Spleen (tissue), 11 donors: ENCODE results near the gene TMX4. TPM values are rescaled to one million over a fixed set of nuclear protein-coding genes. Genes with fewer than 3 reads are reported as not detected.

Experiments
- DNase-seq: peaks from one replicate; pipeline ENCODE4 v3.0.0-alpha.2; 2020
- H3K27ac ChIP-seq, 8 donors: fragments of 200-600 bp; sonication (generic) in 7 of 8; 1 replicate in 4 of 8; 2 replicates in 4 of 8; pipeline versions ENCODE4 v1.5.0 to v1.8.0; 2016 to 2021; ENCODE audit warnings: inconsistent platforms in 4 of 8, mild to moderate bottlenecking in 4 of 8, moderate library complexity in 1 of 8
- H3K27me3 ChIP-seq, 7 donors: fragments of 200-600 bp; sonication (generic) in 6 of 7; replicated peaks in 1 of 7; 1 replicate in 4 of 7; 2 replicates in 3 of 7; pipeline versions ENCODE4 v1.5.0 to v1.8.0; 2016 to 2021; ENCODE audit warnings: inconsistent platforms in 3 of 7, mild to moderate bottlenecking in 1 of 7
- H3K36me3 ChIP-seq, 6 donors: fragments of 200-600 bp; sonication (generic) in 5 of 6; 1 replicate in 4 of 6; 2 replicates in 2 of 6; pipeline versions ENCODE4 v1.5.0 to v1.8.0; 2016 to 2021; ENCODE audit warnings: inconsistent platforms in 2 of 6
- H3K4me1 ChIP-seq, 6 donors: fragments of 200-600 bp; sonication (generic) in 5 of 6; 1 replicate in 3 of 6; 2 replicates in 3 of 6; pipeline versions ENCODE4 v1.5.0 to v1.8.0; 2016 to 2021; ENCODE audit warnings: inconsistent platforms in 3 of 6
- H3K4me3 ChIP-seq, 8 donors: fragments of 200-600 bp; sonication (generic) in 7 of 8; 1 replicate in 4 of 8; 2 replicates in 4 of 8; pipeline versions ENCODE4 v1.5.0 to v1.8.0; 2016 to 2021; ENCODE audit warnings: inconsistent platforms in 4 of 8, mild to moderate bottlenecking in 4 of 8, moderate library complexity in 2 of 8
- H3K9me3 ChIP-seq, 8 donors: fragments of 200-600 bp; sonication (generic) in 7 of 8; 1 replicate in 4 of 8; 2 replicates in 4 of 8; pipeline versions ENCODE4 v1.5.0 to v1.8.0; 2016 to 2021; ENCODE audit warnings: inconsistent platforms in 4 of 8
- POLR2A ChIP-seq, 3 donors: fragments of 450-650 bp; IDR thresholded peaks; one replicate each; pipeline ENCODE4 v1.5.1; 2017; ENCODE audit warnings: antibody characterized with exemption in 3 of 3, mild to moderate bottlenecking in 1 of 3
- POLR2AphosphoS5 ChIP-seq, 3 donors: sonication (generic); formaldehyde crosslinking; IDR thresholded peaks; one replicate each; pipeline ENCODE4 v1.5.1; 2017; ENCODE audit warnings: antibody characterized with exemption in 3 of 3
- WGBS, 5 donors: extraction: QIAGEN DNeasy Blood & Tissue Kit in 3 of 5; methylation state at CpG; one replicate each; pipeline versions ENCODE4 v1.1.5 to v1.1.7; 2013 to 2018; 5-methylcytosine and 5-hydroxymethylcytosine counted together
- intact Hi-C: fragments of 100-400 bp; cut with DNase I; formaldehyde crosslinking; loops from one replicate; pipeline ENCODE4 v1.15.0; 2023; ENCODE audit warnings: low total_unique reads
- polyA plus RNA-seq, 3 donors: library from polyadenylated mRNA; stranded (reverse); fragments of 200-250 nt; gene quantifications; one replicate each; pipeline ENCODE4 v1.2.1, GENCODE V29; 2013
- total RNA-seq, 7 donors: library from RNA; depleted of rRNA in 3 of 7; stranded (reverse); fragments of >200 nt in 3 of 7; fragmentation: NEBNext Ultra II Directional in 4 of 7; extraction: Animal tissue kit (Norgen Biotek cat#: 25700) in 4 of 7; gene quantifications; one replicate each; pipeline versions ENCODE4 v1.1.0 to v1.2.1, GENCODE V29; 2016 to 2021
- TF ChIP-seq, protein P1 (sequence below), 11 experiments: fragments of 200-600 bp in 7 of 11; fragments of 450-650 bp in 4 of 11; sonication (generic) in 4 of 11; IDR thresholded peaks in 8 of 11; conservative IDR thresholded peaks in 3 of 11; 1 replicate in 7 of 11; 2 replicates in 4 of 11; pipeline versions ENCODE4 v1.4.0 to v1.8.0; 2016 to 2021; ENCODE audit warnings: antibody characterized with exemption in 11 of 11, inconsistent platforms in 4 of 11, mild to moderate bottlenecking in 1 of 11
- donor health status: healthy with polysubstance abuse.
- donor health status: DM: no; HTN: no; CAD: no; lungs with moderate emphysema.
- donor health status: DM: no; HTN: no; CAD: no.
- donor health status: Bipolar disorder and iron deficiency.
- donor health status: healthy.
- donor health status: DM: no; HTN: no; CAD: no.
- donor health status: DM: yes; HTN: yes; CAD: no.

Gene TMX4
- total and polyA plus RNA-seq, 10 donors, result 7.5 to 56.3 (median 38.2) TPM

DNA sequence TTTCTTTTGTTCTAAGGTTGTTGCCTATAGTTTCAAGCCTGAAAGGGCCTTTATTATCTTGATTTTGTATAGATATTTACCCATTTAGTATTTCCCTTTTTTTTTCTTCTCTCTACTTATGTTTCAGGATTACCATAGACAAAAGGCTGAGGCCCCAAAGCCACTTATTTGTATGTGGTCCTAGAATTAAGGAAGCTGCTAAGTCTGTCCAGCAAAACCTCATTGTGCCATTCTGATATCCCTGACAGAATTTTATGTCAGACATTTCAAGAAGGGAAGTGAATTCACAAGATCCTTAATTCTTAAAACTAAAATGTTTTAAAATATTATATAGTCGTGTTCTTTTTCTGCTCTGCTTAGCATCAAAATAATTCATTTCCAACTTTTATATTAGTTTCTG is 86.2 kb downstream of the TMX4 start:
- 77 to 90% (median 82%) methylated on average over 1 of the region's 1 CpG for WGBS, 5 donors
- TF ChIP-seq, protein P1, sequence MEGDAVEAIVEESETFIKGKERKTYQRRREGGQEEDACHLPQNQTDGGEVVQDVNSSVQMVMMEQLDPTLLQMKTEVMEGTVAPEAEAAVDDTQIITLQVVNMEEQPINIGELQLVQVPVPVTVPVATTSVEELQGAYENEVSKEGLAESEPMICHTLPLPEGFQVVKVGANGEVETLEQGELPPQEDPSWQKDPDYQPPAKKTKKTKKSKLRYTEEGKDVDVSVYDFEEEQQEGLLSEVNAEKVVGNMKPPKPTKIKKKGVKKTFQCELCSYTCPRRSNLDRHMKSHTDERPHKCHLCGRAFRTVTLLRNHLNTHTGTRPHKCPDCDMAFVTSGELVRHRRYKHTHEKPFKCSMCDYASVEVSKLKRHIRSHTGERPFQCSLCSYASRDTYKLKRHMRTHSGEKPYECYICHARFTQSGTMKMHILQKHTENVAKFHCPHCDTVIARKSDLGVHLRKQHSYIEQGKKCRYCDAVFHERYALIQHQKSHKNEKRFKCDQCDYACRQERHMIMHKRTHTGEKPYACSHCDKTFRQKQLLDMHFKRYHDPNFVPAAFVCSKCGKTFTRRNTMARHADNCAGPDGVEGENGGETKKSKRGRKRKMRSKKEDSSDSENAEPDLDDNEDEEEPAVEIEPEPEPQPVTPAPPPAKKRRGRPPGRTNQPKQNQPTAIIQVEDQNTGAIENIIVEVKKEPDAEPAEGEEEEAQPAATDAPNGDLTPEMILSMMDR (IDR thresholded peaks at IDR 0.05 in 8 of 11, conservative IDR thresholded peaks at IDR 0.05 in 3 of 11), result no peak
- no peak for TF ChIP-seq POLR2AphosphoS5 (IDR thresholded peaks at IDR 0.05)
- TF ChIP-seq POLR2A (IDR thresholded peaks at IDR 0.05), result no peak
- intact Hi-C loops, result no loop called here

DNA sequence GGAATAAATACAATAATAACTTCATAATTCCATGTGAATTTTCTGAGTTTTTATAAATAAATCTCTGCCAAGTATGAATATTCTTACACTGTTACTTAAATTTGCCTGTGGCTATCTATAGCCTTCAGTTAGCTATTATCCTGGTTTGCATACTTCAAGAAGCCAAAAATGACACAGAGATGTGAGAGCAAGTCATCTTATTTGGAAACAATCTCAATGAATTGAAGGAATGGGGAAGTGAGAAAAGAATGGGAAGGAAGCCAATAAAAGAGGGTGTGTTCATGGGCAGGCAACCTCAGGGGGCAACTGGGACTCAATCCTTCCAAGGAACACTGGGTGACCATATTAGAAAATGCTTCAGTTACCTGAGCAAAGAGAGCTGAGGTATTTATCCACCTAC is 89.2 kb downstream of the TMX4 start:
- intact Hi-C loops, result no loop called here
- H3K27ac ChIP-seq, result no peak overlapping the region
- no peaks in the 10 kb centered on the region for H3K27me3 ChIP-seq
- DNase-seq, result no peak
- no peaks in the 10 kb centered on the region for H3K36me3 ChIP-seq
- TF ChIP-seq POLR2AphosphoS5 (IDR thresholded peaks at IDR 0.05) (no peak), POLR2A (IDR thresholded peaks at IDR 0.05) (no peak)
- TF ChIP-seq, protein P1 (IDR thresholded peaks at IDR 0.05 in 8 of 11, conservative IDR thresholded peaks at IDR 0.05 in 3 of 11), result no peak
- H3K4me1 ChIP-seq, result no peaks in the 10 kb centered on the region
- H3K4me3 ChIP-seq, result no peak overlapping the region
- H3K9me3 ChIP-seq, result no peaks in the 10 kb centered on the region

More for the DNA sequence above, 86.2 kb downstream of the TMX4 start:
- no peaks in the 10 kb centered on the region for H3K9me3 ChIP-seq
- H3K27ac ChIP-seq, result no peak overlapping the region
- no peak for DNase-seq
- H3K27me3 ChIP-seq, result no peaks in the 10 kb centered on the region
- peaks cover 0 to 10% (median 0%) of the 10 kb centered on the region in 6 donors for H3K4me1 ChIP-seq
- no peak overlapping the region for H3K4me3 ChIP-seq
- no peaks in the 10 kb centered on the region for H3K36me3 ChIP-seq

Other genes starting within 250 kb of the TMX4 start
- not detected for gene HAO1, start 79.3 kb downstream of the TMX4 start, total RNA-seq
- gene HAO1, start 79.3 kb downstream of the TMX4 start, polyA plus RNA-seq, result not detected
- gene PLCB1, start 112.5 kb upstream of the TMX4 start, total RNA-seq, result 10 to 100 TPM; 14.8 to 33.7 (median 18.7) TPM
- gene PLCB1, start 112.5 kb upstream of the TMX4 start, polyA plus RNA-seq, result 1 to 10 TPM; 1.0 to 2.8 (median 1.2) TPM